ENCODE measurements around the gene PARD3B.

- TF ChIP-seq CTCF (conservative IDR thresholded peaks at IDR 0.05 in 1 of 2, IDR thresholded peaks at IDR 0.05 in 1 of 2; ENCODE audit: low read depth in 1 of 2, low read length in 2 of 2) (no peak), EZH2 (IDR thresholded peaks at IDR 0.05; ENCODE audit: low read length, missing control alignments) (no peak)
Measured at GRCh38 chr2:204722207-204722606, 176.9 kb downstream of the PARD3B start.

Measured in fibroblast of lung (primary cell).